K562 (cell line): ENCODE data around the gene RSPH3. TPM values are rescaled to one million over a fixed set of nuclear protein-coding genes. Genes with fewer than 3 reads are reported as not detected.

Experiments used
- polyA plus RNA-seq, 8 experiments: library from polyadenylated mRNA; depleted of rRNA in 4 of 8; stranded (reverse) in 5 of 8; unstranded in 3 of 8; fragments of >200 nt; fragmentation: Nextera tagmentation in 2 of 8; fragmentation: Illumina TruSeq in 1 of 8; extraction: Ambion mirVana in 2 of 8; extraction: Trizol in 1 of 8; gene quantifications; 2 replicates each; pipeline versions ENCODE4 v1.2.1 to v1.2.3, GENCODE V29; 2011 to 2014; ENCODE audit warnings: inconsistent platforms in 1 of 8, missing spikeins in 1 of 8
- total RNA-seq, 7 experiments: library from RNA; depleted of rRNA in 6 of 7; stranded (reverse); fragments of >200 nt in 6 of 7; fragmentation: Illumina TruSeq in 2 of 7; extraction: Trizol in 2 of 7; gene quantifications; 2 replicates each; pipeline versions ENCODE4 v1.2.1 to v1.2.3, GENCODE V29; 2011 to 2021; ENCODE audit warnings: low replicate concordance in 1 of 7
- TF ChIP-seq, protein P1 (sequence below), 2 experiments: fragments of 450-650 bp; formaldehyde crosslinking in 1 of 2; IDR thresholded peaks; 2 replicates each; pipeline versions ENCODE4 v1.4.0 to v1.6.1; 2014 to 2020; ENCODE audit warnings: mild to moderate bottlenecking in 2 of 2, borderline replicate concordance in 1 of 2, low read depth in 1 of 2

RSPH3 gene
- total and polyA plus RNA-seq, 9 of the 15 experiments (the other 6 are each of a cell fraction or from before 2014, with no cell fraction given), result 0.52 to 2.9 (median 1.5) TPM

DNA sequence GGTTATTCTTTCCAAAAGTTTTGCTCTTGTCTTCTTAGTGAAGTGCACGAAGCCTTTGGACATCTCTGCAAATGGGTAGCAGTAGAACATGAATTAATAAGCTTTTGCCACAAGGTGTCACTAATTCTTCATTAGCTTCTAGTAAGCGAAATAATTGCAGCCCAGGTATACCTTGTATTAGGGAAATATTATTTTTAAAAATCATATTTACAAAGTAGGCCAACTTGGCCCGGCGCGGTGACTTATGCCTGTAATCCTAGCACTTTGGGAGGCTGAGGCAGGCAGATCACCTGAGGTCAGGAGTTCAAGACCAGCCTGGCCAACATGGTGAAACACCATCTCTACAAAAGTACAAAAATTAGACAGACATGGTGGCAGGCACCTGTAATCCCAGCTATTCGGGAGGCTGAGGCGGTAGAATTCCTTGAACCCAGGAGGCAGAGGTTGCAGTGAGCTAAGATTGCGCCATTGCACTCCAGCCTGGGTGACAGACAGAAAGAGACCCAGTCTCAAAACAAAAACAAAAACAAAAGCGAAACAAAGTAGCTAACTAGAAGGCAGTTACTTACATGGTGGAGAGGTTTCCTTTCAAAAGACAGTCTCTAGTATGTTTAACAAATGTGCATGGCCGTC lies 8.8 kb upstream of the RSPH3 start (continued):
- TF ChIP-seq, protein P1, sequence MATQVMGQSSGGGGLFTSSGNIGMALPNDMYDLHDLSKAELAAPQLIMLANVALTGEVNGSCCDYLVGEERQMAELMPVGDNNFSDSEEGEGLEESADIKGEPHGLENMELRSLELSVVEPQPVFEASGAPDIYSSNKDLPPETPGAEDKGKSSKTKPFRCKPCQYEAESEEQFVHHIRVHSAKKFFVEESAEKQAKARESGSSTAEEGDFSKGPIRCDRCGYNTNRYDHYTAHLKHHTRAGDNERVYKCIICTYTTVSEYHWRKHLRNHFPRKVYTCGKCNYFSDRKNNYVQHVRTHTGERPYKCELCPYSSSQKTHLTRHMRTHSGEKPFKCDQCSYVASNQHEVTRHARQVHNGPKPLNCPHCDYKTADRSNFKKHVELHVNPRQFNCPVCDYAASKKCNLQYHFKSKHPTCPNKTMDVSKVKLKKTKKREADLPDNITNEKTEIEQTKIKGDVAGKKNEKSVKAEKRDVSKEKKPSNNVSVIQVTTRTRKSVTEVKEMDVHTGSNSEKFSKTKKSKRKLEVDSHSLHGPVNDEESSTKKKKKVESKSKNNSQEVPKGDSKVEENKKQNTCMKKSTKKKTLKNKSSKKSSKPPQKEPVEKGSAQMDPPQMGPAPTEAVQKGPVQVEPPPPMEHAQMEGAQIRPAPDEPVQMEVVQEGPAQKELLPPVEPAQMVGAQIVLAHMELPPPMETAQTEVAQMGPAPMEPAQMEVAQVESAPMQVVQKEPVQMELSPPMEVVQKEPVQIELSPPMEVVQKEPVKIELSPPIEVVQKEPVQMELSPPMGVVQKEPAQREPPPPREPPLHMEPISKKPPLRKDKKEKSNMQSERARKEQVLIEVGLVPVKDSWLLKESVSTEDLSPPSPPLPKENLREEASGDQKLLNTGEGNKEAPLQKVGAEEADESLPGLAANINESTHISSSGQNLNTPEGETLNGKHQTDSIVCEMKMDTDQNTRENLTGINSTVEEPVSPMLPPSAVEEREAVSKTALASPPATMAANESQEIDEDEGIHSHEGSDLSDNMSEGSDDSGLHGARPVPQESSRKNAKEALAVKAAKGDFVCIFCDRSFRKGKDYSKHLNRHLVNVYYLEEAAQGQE (IDR thresholded peaks at IDR 0.05; ENCODE audit: borderline replicate concordance), result peak; percentile 40; the same call in 1 of the 2 replicates
- TF ChIP-seq, protein P1 (CRISPR knock-in tag; IDR thresholded peaks at IDR 0.05; ENCODE audit: low read depth), result no peak
